Activated CD4-positive, alpha-beta T cell treated with anti-CD3 and anti-CD28 coated beads, Interleukin-2, amount 10 ng/mL, durations not matched to agents 7 days and 5 days (primary cell): ENCODE measurements around the gene FOXJ3. TPM values are rescaled to one million over a fixed set of nuclear protein-coding genes. Genes with fewer than 3 reads are reported as not detected.

ENCODE experiments used
- CTCF ChIA-PET: fragments of 350-600 bp; sonication (Branson Sonifier 250); formaldehyde crosslinking; loops from one replicate; lab custom pipeline; 2021; ENCODE audit warnings: antibody characterized with exemption; lab: Charles Lee
- POLR2A ChIA-PET: fragments of 350-600 bp; sonication (Branson Sonifier 250); formaldehyde crosslinking; loops from one replicate; lab custom pipeline; 2021; ENCODE audit warnings: antibody characterized with exemption; lab: Charles Lee
- DNase-seq: peaks from one replicate; pipeline ENCODE4 v3.0.0-alpha.2; 2020
- H3K27ac Mint-ChIP-seq: one replicate; pipeline ENCODE4 v1.8.0; 2021; ENCODE audit warnings: mild to moderate bottlenecking, moderate library complexity, mixed read lengths
- H3K27me3 Mint-ChIP-seq: one replicate; pipeline ENCODE4 v1.8.0; 2021; ENCODE audit warnings: mixed read lengths
- H3K36me3 Mint-ChIP-seq: one replicate; pipeline ENCODE4 v1.8.0; 2021; ENCODE audit warnings: low read depth, mixed read lengths
- H3K4me1 Mint-ChIP-seq: one replicate; pipeline ENCODE4 v1.8.0; 2021; ENCODE audit warnings: mixed read lengths
- H3K4me3 Mint-ChIP-seq: one replicate; pipeline ENCODE4 v1.8.0; 2021; ENCODE audit warnings: mild to moderate bottlenecking, moderate library complexity, mixed read lengths
- H3K9me3 Mint-ChIP-seq: one replicate; pipeline ENCODE4 v1.8.0; 2021; ENCODE audit warnings: mixed read lengths
- total RNA-seq, 2 experiments: library from RNA; stranded (reverse); gene quantifications; one replicate each; pipeline ENCODE4 v1.2.3, GENCODE V29; 2021

The FOXJ3 gene
- total RNA-seq, 2 experiments from 2014 or later: 46.5 to 56.0 TPM

DNA sequence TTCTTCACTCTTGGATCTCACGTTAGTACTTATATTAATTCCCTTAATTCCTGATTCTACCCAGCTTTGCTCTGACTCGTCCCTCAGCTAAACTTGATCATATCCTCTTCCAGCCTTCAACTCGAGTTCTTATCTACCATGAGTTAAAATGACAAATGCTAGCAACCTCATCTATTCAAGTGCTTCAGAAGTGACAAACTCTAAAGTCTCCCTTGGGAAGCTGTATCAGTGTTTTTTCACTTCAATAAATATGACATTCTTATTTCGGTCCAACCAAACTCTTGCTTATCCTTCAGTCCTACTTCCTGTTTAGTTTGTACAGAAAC, 75.3 kb downstream of the FOXJ3 start:
- no peak overlapping the region for H3K27ac Mint-ChIP-seq
- CTCF ChIA-PET: interaction anchor here (0.6 kb wide), 1 partner anchor 503 kb away, joined by 4 read pairs; no protein-coding TSS in a partner anchor
- POLR2A ChIA-PET: no interaction called here
- no peak for DNase-seq
- H3K4me1 Mint-ChIP-seq: peaks cover 15% of the 10 kb centered on the region
- no peaks in the 10 kb centered on the region for H3K27me3 Mint-ChIP-seq
- H3K4me3 Mint-ChIP-seq: no peak overlapping the region
- peaks cover 2% of the 10 kb centered on the region for H3K9me3 Mint-ChIP-seq
- H3K36me3 Mint-ChIP-seq: peaks cover 40% of the 10 kb centered on the region

DNA sequence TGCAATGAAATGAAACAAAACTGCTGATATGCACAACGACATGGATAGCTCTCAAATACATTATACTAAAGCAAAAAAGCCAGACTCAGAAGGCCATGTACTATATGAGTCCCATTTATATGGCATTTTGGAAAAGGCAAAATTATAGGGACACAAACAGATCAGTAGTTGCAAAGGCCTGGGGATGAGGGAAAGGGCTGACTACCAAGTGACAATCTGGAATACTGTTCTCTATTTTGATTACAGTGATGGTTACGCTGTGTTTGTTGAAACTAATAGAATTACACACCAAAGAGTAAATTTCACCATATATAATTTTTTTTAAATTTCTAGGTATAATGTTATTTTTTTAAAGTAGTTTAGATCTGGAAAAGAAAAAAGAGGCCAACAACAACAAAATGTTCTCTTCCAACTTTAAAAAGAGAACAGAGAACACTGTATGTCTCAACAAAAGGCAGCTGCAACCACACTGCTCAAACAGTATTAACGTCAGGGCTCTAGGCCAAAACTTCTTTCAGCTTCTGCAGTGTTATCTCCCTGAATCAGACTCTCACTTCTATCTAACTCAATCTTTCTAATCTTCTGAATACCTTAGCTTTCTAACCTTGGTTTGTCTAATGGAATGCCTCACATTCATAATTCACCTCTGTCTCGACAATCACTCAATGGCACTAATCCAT, 75.8 kb downstream of the FOXJ3 start:
- Mint-ChIP-seq H3K27ac (no peak overlapping the region), H3K9me3 (peaks cover 2% of the 10 kb centered on the region), H3K36me3 (peaks cover 35% of the 10 kb centered on the region), H3K27me3 (no peaks in the 10 kb centered on the region), H3K4me1 (peaks cover 15% of the 10 kb centered on the region), H3K4me3 (no peak overlapping the region)
- POLR2A ChIA-PET: no interaction called here
- CTCF ChIA-PET: interaction anchor here (0.8 kb wide), 1 partner anchor 89 kb away, joined by 3 read pairs; no protein-coding TSS in a partner anchor
- DNase-seq: no peak

DNA sequence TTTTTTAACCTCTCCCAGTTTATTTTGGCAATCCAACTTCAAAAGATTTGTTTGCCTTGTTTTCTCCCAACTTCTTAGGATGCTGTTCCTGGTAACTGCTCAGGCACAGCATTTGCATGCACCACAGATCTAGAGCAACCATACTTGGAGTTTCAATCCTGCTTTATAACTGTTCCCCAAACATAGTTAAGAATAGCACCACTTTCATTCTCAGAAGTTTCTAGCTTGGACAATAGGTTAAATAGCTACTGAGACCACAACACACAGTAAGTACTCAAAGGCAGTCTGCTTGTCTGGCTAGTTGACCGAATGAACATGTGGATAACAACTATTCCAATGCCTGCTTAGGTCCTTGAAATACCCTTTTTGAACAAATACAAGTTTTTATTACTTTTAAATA, 76.8 kb downstream of the FOXJ3 start:
- Mint-ChIP-seq H3K9me3 (peaks cover 2% of the 10 kb centered on the region), H3K4me3 (no peak overlapping the region), H3K4me1 (peaks cover 15% of the 10 kb centered on the region), H3K27me3 (no peaks in the 10 kb centered on the region), H3K27ac (no peak overlapping the region), H3K36me3 (peaks cover 26% of the 10 kb centered on the region)
- CTCF ChIA-PET: interaction anchor here (0.8 to 0.9 kb wide), 2 partner anchors 8 to 88 kb away, joined by 3 read pairs; no protein-coding TSS in a partner anchor
- DNase-seq: no peak
- POLR2A ChIA-PET: no interaction called here

DNA sequence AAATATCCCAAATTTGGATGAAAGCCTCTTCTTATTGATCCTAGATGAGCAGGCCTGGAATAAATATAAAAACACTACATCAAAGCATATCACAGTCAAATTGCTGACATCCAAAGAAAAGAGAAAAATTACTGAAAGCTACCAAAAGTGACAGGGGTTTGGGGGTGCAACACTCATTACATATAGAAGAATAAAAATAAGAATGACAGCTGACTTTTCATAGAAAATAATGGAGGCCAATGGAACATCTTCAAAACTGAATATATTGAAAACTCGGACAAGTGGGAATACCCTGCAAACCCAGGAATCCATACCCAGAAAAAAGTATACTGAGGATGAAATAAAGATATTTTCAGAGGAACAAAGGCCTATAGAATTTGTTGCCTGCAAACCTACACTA, 84.0 kb downstream of the FOXJ3 start:
- Mint-ChIP-seq H3K4me1 (peaks cover 2% of the 10 kb centered on the region), H3K36me3 (peaks cover 27% of the 10 kb centered on the region), H3K4me3 (no peak overlapping the region), H3K27me3 (no peaks in the 10 kb centered on the region), H3K9me3 (peaks cover 21% of the 10 kb centered on the region), H3K27ac (no peak overlapping the region)
- POLR2A ChIA-PET: no interaction called here
- DNase-seq: no peak
- CTCF ChIA-PET: no interaction called here

DNA sequence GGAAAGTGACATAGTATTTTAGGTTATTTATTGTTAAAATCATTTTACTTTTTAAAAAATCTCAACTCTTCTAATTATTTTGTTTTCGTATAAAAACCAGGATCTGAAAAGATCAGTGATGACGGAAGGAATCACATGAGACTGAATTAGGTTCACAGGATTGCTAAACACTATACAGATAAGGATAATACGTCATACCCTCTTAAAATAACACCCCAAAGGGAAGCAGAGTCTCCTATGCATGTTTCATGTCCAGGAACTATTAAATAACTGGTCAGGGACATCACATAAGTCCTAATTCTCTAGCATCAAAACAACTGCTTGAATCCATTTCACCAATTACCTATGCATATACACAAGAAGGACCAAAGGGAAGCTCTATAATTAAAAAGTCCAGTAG, 84.9 kb downstream of the FOXJ3 start:
- peaks cover 25% of the 10 kb centered on the region for H3K9me3 Mint-ChIP-seq
- H3K4me1 Mint-ChIP-seq: peaks cover 4% of the 10 kb centered on the region
- H3K36me3 Mint-ChIP-seq: peaks cover 30% of the 10 kb centered on the region
- ChIA-PET POLR2A (no interaction called here), CTCF (no interaction called here)
- no peak overlapping the region for H3K27ac Mint-ChIP-seq
- DNase-seq: no peak
- no peaks in the 10 kb centered on the region for H3K27me3 Mint-ChIP-seq
- H3K4me3 Mint-ChIP-seq: no peak overlapping the region

DNA sequence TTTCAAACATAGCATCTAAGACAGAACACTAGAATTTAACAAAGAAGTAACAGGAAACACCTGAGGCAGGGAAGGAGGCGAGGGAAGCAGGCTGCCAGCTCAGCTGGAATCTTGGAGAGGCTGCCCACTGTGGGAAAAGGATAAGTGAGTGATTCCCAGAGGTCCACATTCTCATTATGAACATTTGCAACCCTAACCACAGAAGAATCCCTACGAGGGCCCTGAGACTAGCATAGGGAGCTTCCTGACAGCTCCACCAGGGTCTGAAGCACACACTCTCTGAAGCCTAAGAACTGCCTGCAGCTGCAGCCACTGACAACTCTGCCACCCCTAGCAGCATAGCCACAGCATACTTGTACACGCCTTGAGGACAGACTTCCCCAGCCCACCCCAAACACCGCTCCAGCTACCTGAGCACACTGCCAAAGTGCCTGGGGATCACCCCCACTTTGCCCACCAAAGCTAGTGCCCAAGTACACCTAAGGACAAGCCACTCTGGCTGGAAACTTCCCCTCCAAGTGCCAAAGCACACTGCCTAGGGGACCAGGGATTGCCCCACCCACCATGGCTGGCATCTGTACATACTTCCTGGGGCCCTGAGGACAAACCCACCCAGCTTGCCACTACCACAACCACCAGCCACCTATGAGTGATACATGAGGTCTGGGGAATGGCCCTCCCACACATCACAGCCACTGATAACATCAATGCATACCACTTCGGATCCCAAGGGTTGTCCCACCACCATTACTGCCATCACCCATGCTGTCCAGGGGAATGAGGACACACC, 93.9 kb downstream of the FOXJ3 start:
- Mint-ChIP-seq H3K4me3 (no peak overlapping the region), H3K9me3 (peaks cover 50% of the 10 kb centered on the region), H3K4me1 (peaks cover 15% of the 10 kb centered on the region), H3K27me3 (no peaks in the 10 kb centered on the region), H3K36me3 (peaks cover 76% of the 10 kb centered on the region), H3K27ac (no peak overlapping the region)
- ChIA-PET POLR2A (no interaction called here), CTCF (interaction anchor here (1.2 kb wide), 1 partner anchor 27 kb away, joined by 4 read pairs; no protein-coding TSS in a partner anchor)
- DNase-seq: no peak

DNA sequence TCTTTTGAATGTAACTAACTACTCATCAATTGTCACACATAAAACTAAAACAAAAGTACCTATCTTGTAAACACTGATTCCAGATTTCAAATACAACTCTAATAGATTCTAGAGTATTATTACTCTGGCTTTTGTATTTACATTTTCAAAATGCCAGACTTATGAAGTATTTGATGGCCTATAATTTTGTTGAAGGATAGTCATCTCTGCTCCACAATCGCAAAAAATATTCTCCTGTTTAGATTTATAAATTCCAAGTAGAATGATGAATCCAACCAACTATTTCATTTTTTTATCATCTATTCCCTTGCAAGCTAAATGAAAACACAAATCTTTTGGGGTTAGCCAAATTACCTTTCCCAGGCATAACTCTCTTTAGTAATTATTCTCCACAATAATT, 95.5 kb downstream of the FOXJ3 start:
- H3K27me3 Mint-ChIP-seq: no peaks in the 10 kb centered on the region
- CTCF ChIA-PET: interaction anchor here (0.6 kb wide), 1 partner anchor 318 kb away, joined by 3 read pairs; no protein-coding TSS in a partner anchor
- H3K4me1 Mint-ChIP-seq: peaks cover 13% of the 10 kb centered on the region
- H3K9me3 Mint-ChIP-seq: peaks cover 50% of the 10 kb centered on the region
- DNase-seq: no peak
- H3K4me3 Mint-ChIP-seq: no peak overlapping the region
- POLR2A ChIA-PET: no interaction called here
- H3K36me3 Mint-ChIP-seq: peaks cover 83% of the 10 kb centered on the region
- H3K27ac Mint-ChIP-seq: no peak overlapping the region

DNA sequence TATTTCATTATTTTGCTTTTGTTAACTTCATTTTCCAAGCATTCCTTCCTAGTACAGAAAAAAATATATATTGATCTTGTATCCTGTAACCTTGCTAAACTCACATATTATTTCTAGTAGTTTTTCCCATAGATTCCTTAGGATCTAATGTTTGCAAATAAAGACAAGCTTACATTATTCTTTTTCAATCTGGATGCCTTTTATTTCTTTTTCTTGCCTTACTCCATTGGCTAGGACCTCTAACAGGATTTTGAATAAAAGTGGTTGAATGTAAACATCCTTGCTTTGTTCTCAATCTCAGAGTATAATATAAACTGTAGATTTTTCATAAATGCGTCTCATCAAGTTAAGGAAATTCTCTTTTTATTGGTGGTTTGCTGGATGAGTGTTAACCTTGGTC, 96.0 kb downstream of the FOXJ3 start:
- POLR2A ChIA-PET: no interaction called here
- CTCF ChIA-PET: interaction anchor here (0.6 kb wide), 1 partner anchor 318 kb away, joined by 3 read pairs; no protein-coding TSS in a partner anchor
- H3K4me1 Mint-ChIP-seq: peaks cover 13% of the 10 kb centered on the region
- no peaks in the 10 kb centered on the region for H3K27me3 Mint-ChIP-seq
- H3K9me3 Mint-ChIP-seq: peaks cover 52% of the 10 kb centered on the region
- H3K36me3 Mint-ChIP-seq: peaks cover 83% of the 10 kb centered on the region
- H3K4me3 Mint-ChIP-seq: no peak overlapping the region
- DNase-seq: no peak
- H3K27ac Mint-ChIP-seq: no peak overlapping the region

DNA sequence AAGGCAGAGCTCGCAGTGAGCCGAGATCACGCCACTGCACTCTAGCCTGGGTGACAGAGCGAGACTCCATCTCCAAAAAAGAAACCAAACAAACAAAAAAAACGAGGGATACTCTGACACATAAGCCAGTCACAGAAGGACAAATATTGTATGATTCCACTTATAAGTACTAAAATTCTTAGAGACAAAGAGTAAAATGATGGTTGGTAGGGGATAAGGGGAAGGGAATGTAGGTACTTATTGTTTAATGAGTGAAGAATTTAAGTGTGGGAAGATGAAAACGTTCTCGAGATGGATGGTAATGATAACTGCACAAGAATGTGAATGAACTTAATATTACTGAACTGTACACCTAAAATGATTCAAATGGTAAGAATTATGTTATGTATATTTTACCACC, 103.8 kb downstream of the FOXJ3 start:
- Mint-ChIP-seq H3K27ac (no peak overlapping the region), H3K9me3 (peaks cover 17% of the 10 kb centered on the region), H3K27me3 (no peaks in the 10 kb centered on the region), H3K36me3 (peaks cover 24% of the 10 kb centered on the region), H3K4me1 (no peaks in the 10 kb centered on the region), H3K4me3 (no peak overlapping the region)
- DNase-seq: no peak
- ChIA-PET POLR2A (interaction anchor here (0.6 kb wide), 1 partner anchor 88 kb away, joined by 6 read pairs; no protein-coding TSS in a partner anchor), CTCF (no interaction called here)

DNA sequence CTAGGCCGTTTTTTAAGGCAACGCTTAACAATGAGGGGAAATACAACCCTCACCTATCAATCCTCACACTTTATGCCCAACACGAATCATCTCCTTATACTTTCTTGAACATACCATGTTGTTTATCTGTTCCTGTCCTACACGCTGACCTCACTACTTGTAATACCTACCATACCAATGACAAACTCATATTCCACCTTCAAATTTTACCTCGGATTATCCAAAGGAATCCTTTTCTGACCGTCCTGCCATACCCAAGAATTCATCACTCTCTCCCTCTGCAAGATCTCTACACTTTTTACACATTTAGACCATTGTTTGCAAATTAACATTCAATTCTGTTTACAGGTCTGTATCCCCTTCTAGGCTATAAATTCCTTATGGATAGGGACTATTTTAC, 106.1 kb downstream of the FOXJ3 start:
- POLR2A ChIA-PET: no interaction called here
- no peaks in the 10 kb centered on the region for H3K4me1 Mint-ChIP-seq
- CTCF ChIA-PET: interaction anchor here (0.5 to 0.6 kb wide), 3 partner anchors 477 to 522 kb away, joined by 3 to 6 read pairs (median 3); no protein-coding TSS in a partner anchor

DNA sequence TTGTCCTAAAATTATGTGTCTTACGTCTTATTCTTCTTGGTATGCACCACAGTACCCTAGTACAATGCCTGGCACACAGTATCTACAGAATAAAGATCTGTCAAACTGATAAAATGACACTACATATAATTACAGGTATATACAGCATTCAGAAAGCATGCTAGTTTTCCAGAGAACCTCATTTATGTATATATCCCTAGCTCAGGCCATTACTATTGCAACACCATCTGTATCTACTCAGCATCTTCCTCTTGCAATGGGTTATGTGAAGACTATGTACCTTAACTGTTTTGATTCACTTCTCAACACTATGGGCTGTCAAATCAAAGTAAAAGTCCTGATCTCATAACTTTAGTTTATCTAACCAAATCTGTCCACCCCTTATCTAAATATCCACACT, 112.0 kb downstream of the FOXJ3 start:
- H3K27ac Mint-ChIP-seq: no peak overlapping the region
- H3K9me3 Mint-ChIP-seq: peaks cover 3% of the 10 kb centered on the region
- H3K36me3 Mint-ChIP-seq: peaks cover 35% of the 10 kb centered on the region
- no peaks in the 10 kb centered on the region for H3K27me3 Mint-ChIP-seq
- CTCF ChIA-PET: interaction anchor here (0.6 kb wide), 1 partner anchor 1024 kb away, joined by 3 read pairs; no protein-coding TSS in a partner anchor
- H3K4me1 Mint-ChIP-seq: peaks cover 11% of the 10 kb centered on the region
- DNase-seq: no peak
- POLR2A ChIA-PET: no interaction called here
- H3K4me3 Mint-ChIP-seq: no peak overlapping the region

More for the DNA sequence above, 106.1 kb downstream of the FOXJ3 start:
- H3K4me3 Mint-ChIP-seq: no peak overlapping the region
- H3K36me3 Mint-ChIP-seq: peaks cover 7% of the 10 kb centered on the region
- peaks cover 5% of the 10 kb centered on the region for H3K9me3 Mint-ChIP-seq
- H3K27ac Mint-ChIP-seq: no peak overlapping the region
- no peak for DNase-seq
- no peaks in the 10 kb centered on the region for H3K27me3 Mint-ChIP-seq

DNA sequence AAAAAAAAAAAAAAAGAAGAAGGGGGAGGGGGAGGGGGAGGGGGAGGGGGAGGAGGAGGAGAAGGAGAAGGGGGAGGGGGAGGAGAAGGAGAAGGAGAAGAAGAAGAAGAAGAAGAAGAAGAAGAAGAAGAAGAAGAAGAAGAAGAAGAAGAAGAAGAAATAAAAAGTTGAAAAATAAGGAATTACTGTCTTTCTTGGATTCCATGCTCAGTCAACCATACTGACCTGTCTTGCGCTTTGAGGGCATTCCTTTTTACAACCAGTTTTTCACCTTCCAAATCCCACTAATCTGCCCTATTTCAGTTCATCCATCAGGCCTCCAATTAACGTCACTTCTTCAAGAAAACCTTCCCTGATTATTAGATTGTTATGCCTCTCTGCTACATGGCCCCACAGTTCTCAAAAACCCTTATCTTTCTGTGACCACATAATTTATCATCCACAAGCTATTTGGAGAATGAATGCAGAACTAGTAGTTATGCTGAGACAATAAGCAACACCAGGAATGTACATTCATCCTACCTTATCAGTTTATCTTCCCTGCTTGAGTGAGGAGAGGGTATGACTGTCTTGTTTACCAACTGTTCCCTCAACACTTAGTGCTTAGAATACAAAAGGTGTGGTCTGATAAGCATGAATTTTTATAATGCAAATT, 113.0 kb downstream of the FOXJ3 start:
- ChIA-PET POLR2A (no interaction called here), CTCF (no interaction called here)
- H3K27me3 Mint-ChIP-seq: no peaks in the 10 kb centered on the region
- H3K27ac Mint-ChIP-seq: no peak overlapping the region
- H3K36me3 Mint-ChIP-seq: peaks cover 40% of the 10 kb centered on the region
- peaks cover 3% of the 10 kb centered on the region for H3K9me3 Mint-ChIP-seq
- no peak overlapping the region for H3K4me3 Mint-ChIP-seq
- H3K4me1 Mint-ChIP-seq: peaks cover 11% of the 10 kb centered on the region
- no peak for DNase-seq
